ENCODE data around the gene BLOC1S5.

Gene BLOC1S5

GRCh38 chr6:8100159-8100854 lies 36.1 kb upstream of the BLOC1S5 start:
- H3K4me1 ChIP-seq (ENCODE audit: control insufficient read depth, insufficient read depth, low read length, unreplicated experiment), result peaks cover 8% of the 10 kb centered on the region
- H3K4me3 ChIP-seq (ENCODE audit: low read depth, low read length), result no peak overlapping the region
- H3K79me2 ChIP-seq (ENCODE audit: control insufficient read depth, insufficient read depth, low read length, unreplicated experiment), result peaks cover 37% of the 10 kb centered on the region
- no peaks in the 10 kb centered on the region for H3K27me3 ChIP-seq (ENCODE audit: insufficient read depth, low read length)
- H3K27ac ChIP-seq (ENCODE audit: low read depth, low read length), result no peak overlapping the region
- no peak overlapping the region for H2AFZ ChIP-seq (ENCODE audit: low read length, unreplicated experiment)
- H3K36me3 ChIP-seq (ENCODE audit: insufficient read depth, low read length), result peaks cover 16% of the 10 kb centered on the region

DNA sequence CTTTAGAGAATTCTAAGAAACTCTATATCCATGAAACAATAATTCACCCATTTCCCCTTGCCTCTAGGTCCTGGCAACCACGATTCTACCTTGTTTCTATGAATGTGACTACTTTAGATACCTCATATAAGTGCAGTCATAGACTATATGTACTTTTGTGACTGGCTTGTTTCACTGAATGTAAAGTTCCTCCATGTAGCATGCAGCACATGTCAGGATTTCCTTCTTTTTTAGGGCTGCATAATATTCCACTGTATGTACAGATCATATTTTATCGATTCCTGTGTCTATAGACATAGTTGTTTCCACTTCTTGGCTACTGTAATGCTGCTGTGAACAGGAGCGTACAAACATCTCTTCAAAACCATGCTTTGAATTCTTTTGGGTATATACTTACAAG lies 26.5 kb upstream of the BLOC1S5 start:
- H2AFZ ChIP-seq (ENCODE audit: low read length, unreplicated experiment), result no peak overlapping the region
- H3K27ac ChIP-seq (ENCODE audit: low read depth, low read length), result no peak overlapping the region
- H3K36me3 ChIP-seq (ENCODE audit: insufficient read depth, low read length), result peaks cover 37% of the 10 kb centered on the region
- H3K4me1 ChIP-seq (ENCODE audit: control insufficient read depth, insufficient read depth, low read length, unreplicated experiment), result peaks cover 10% of the 10 kb centered on the region
- no peak overlapping the region for H3K4me3 ChIP-seq (ENCODE audit: low read depth, low read length)
- no peaks in the 10 kb centered on the region for H3K27me3 ChIP-seq (ENCODE audit: insufficient read depth, low read length)
- H3K79me2 ChIP-seq (ENCODE audit: control insufficient read depth, insufficient read depth, low read length, unreplicated experiment), result peaks cover 3% of the 10 kb centered on the region

DNA sequence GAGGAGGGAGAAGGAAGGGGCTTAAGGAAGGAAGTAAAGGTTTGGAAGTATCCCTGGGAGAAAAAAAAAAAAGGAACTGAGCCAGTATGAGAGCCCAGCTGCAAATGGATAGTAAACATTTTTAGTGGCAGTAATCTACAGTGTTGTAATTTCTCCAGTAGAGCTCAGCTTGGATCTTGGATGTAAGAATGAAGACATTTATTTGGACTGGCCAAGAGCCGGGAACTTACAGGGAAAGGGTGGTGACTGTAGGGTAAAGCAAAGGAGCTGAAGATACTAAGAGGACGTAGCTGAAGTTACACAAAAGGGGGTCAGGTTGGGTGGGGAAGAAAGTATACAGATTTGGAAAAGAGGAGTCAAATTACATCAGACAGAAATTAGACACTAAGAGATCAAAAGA lies 24.7 kb upstream of the BLOC1S5 start:
- H3K4me1 ChIP-seq (ENCODE audit: control insufficient read depth, insufficient read depth, low read length, unreplicated experiment), result peaks cover 26% of the 10 kb centered on the region
- no peak overlapping the region for H2AFZ ChIP-seq (ENCODE audit: low read length, unreplicated experiment)
- peaks cover 36% of the 10 kb centered on the region for H3K36me3 ChIP-seq (ENCODE audit: insufficient read depth, low read length)
- H3K79me2 ChIP-seq (ENCODE audit: control insufficient read depth, insufficient read depth, low read length, unreplicated experiment), result peaks cover 7% of the 10 kb centered on the region
- H3K27me3 ChIP-seq (ENCODE audit: insufficient read depth, low read length), result no peaks in the 10 kb centered on the region
- no peak overlapping the region for H3K27ac ChIP-seq (ENCODE audit: low read depth, low read length)
- H3K4me3 ChIP-seq (ENCODE audit: low read depth, low read length), result no peak overlapping the region

- Histone ChIP-seq H3K4me3 (ENCODE audit: low read depth, low read length) (no peak overlapping the region), H3K27me3 (ENCODE audit: insufficient read depth, low read length) (no peaks in the 10 kb centered on the region), H3K79me2 (ENCODE audit: control insufficient read depth, insufficient read depth, low read length, unreplicated experiment) (peaks cover 7% of the 10 kb centered on the region), H2AFZ (ENCODE audit: low read length, unreplicated experiment) (no peak overlapping the region), H3K36me3 (ENCODE audit: insufficient read depth, low read length) (peaks cover 36% of the 10 kb centered on the region), H3K27ac (ENCODE audit: low read depth, low read length) (no peak overlapping the region), H3K4me1 (ENCODE audit: control insufficient read depth, insufficient read depth, low read length, unreplicated experiment) (peaks cover 31% of the 10 kb centered on the region)
These were observed 23.9 kb upstream of the BLOC1S5 start for GRCh38 chr6:8087870-8088754.

DNA sequence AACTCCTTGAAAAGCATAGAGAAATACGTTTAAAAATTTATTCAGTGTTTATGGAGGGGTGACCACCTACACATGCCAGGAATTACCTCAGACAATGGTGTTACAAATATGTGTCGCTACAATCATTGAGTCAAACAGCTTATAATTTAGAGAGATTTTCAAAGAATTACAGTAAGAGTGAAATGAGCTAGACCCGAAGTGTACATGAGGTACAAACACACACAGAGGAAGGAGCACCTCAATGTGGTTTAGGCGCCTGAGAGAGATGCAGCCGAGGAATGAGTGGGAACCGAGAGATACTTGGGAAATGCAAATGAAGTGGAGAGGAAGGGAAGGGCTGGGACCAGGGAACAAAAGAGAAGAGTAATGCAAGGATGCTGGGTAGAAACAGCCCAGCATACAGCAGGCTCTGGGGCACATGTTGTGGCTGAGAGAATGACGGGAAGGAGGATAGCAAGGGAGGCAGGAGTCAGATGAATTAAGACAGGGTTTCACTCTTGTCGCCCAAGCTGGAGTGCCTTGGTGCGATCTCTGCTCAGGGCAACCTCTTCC lies 22.6 kb upstream of the BLOC1S5 start:
- peaks cover 31% of the 10 kb centered on the region for H3K36me3 ChIP-seq (ENCODE audit: insufficient read depth, low read length)
- no peaks in the 10 kb centered on the region for H3K27me3 ChIP-seq (ENCODE audit: insufficient read depth, low read length)
- H2AFZ ChIP-seq (ENCODE audit: low read length, unreplicated experiment), result no peak overlapping the region
- H3K27ac ChIP-seq (ENCODE audit: low read depth, low read length), result no peak overlapping the region; the same call in 1 of the 2 replicates
- H3K4me3 ChIP-seq (ENCODE audit: low read depth, low read length), result no peak overlapping the region
- H3K79me2 ChIP-seq (ENCODE audit: control insufficient read depth, insufficient read depth, low read length, unreplicated experiment), result peaks cover 8% of the 10 kb centered on the region
- peaks cover 41% of the 10 kb centered on the region for H3K4me1 ChIP-seq (ENCODE audit: control insufficient read depth, insufficient read depth, low read length, unreplicated experiment)

DNA sequence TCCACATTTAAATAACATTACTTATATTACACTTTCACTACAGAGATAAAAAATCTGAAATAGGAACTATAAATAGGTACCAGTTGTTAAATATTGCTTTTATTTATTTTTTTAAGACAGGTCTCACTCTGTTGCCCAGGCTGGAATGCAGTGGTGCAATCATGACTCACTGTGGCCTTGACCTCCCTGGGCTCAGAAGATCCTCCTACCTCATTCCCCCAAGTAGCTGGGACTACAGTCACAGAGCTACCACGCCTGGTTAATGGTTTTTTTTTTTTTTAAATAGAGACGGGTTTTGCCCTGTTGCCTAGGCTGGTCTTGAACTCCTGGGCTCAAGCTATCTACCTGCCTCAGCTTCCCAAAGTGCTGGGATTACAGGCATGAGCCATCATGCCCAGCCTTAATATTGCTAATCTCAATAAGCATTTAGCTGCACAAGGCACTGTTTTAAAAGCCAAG lies 20.9 kb upstream of the BLOC1S5 start:
- Histone ChIP-seq H3K27me3 (ENCODE audit: insufficient read depth, low read length) (no peaks in the 10 kb centered on the region), H3K4me3 (ENCODE audit: low read depth, low read length) (peak overlapping the region; percentile 65; the same call in 1 of the 2 replicates), H3K27ac (ENCODE audit: low read depth, low read length) (peak overlapping the region; percentile 98), H3K36me3 (ENCODE audit: insufficient read depth, low read length) (peaks cover 20% of the 10 kb centered on the region), H2AFZ (ENCODE audit: low read length, unreplicated experiment) (no peak overlapping the region), H3K79me2 (ENCODE audit: control insufficient read depth, insufficient read depth, low read length, unreplicated experiment) (peaks cover 12% of the 10 kb centered on the region), H3K4me1 (ENCODE audit: control insufficient read depth, insufficient read depth, low read length, unreplicated experiment) (peaks cover 56% of the 10 kb centered on the region)

DNA sequence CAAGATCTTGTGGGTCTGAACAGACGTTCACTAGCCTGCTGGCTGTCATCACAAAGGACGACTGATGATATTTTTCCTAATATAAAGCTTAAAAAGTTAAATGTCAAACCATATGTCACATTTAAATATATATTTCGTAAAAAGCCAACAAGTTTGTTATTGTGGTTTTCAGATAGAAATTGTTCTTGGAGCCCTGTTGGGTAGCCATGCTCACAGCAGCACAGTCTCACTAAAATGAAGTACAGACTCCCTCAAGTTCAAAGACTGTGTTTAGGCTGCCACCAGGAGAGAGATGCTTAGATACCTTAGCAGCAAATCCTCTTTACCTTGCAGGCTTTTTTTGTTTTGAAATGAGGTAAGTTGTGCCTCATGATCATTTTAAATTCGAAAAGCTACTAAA lies 20.4 kb upstream of the BLOC1S5 start:
- Histone ChIP-seq H2AFZ (ENCODE audit: low read length, unreplicated experiment) (no peak overlapping the region), H3K79me2 (ENCODE audit: control insufficient read depth, insufficient read depth, low read length, unreplicated experiment) (peaks cover 12% of the 10 kb centered on the region), H3K27me3 (ENCODE audit: insufficient read depth, low read length) (no peaks in the 10 kb centered on the region), H3K36me3 (ENCODE audit: insufficient read depth, low read length) (peaks cover 19% of the 10 kb centered on the region), H3K4me1 (ENCODE audit: control insufficient read depth, insufficient read depth, low read length, unreplicated experiment) (peaks cover 61% of the 10 kb centered on the region), H3K27ac (ENCODE audit: low read depth, low read length) (peak overlapping the region; percentile 98), H3K4me3 (ENCODE audit: low read depth, low read length) (peak overlapping the region; percentile 65)

- Histone ChIP-seq H3K4me1 (ENCODE audit: control insufficient read depth, insufficient read depth, low read length, unreplicated experiment) (peaks cover 64% of the 10 kb centered on the region), H3K27me3 (ENCODE audit: insufficient read depth, low read length) (no peaks in the 10 kb centered on the region), H3K36me3 (ENCODE audit: insufficient read depth, low read length) (peaks cover 9% of the 10 kb centered on the region), H2AFZ (ENCODE audit: low read length, unreplicated experiment) (peak overlapping the region; percentile 60), H3K27ac (ENCODE audit: low read depth, low read length) (peak overlapping the region; percentile 98), H3K79me2 (ENCODE audit: control insufficient read depth, insufficient read depth, low read length, unreplicated experiment) (peaks cover 12% of the 10 kb centered on the region), H3K4me3 (ENCODE audit: low read depth, low read length) (peak overlapping the region; percentile 65)
These were observed 19.0 kb upstream of the BLOC1S5 start for GRCh38 chr6:8082954-8083858.

DNA sequence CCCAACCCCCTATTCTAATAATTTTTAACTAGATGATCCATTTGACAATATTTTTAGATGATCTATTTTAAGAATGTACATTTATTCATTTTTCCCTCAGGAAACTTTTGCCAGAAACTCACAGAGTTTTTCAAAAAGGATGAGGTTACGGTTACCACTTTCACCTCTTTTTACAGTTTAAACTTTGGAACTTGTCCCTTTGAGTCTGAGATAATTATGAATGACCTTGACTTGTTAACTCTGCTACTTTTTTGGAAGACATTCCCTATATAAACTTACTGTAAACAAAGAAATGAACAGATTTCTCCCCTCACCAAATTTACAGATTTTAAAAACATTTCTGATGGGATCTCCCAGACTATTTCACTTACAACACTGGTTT lies 18.4 kb upstream of the BLOC1S5 start:
- Histone ChIP-seq H3K27ac (ENCODE audit: low read depth, low read length) (peak overlapping the region; percentile 98), H2AFZ (ENCODE audit: low read length, unreplicated experiment) (peak overlapping the region; percentile 60), H3K4me1 (ENCODE audit: control insufficient read depth, insufficient read depth, low read length, unreplicated experiment) (peaks cover 64% of the 10 kb centered on the region), H3K79me2 (ENCODE audit: control insufficient read depth, insufficient read depth, low read length, unreplicated experiment) (peaks cover 12% of the 10 kb centered on the region), H3K27me3 (ENCODE audit: insufficient read depth, low read length) (no peaks in the 10 kb centered on the region), H3K36me3 (ENCODE audit: insufficient read depth, low read length) (peaks cover 5% of the 10 kb centered on the region), H3K4me3 (ENCODE audit: low read depth, low read length) (peak overlapping the region; percentile 65)

Measured in ACC112 (cell line).